ENCODE data around the gene PNPT1.
A peak's percentile ranks its signal among the peaks of the same experiment; 100 is the strongest.

PNPT1 gene

DNA sequence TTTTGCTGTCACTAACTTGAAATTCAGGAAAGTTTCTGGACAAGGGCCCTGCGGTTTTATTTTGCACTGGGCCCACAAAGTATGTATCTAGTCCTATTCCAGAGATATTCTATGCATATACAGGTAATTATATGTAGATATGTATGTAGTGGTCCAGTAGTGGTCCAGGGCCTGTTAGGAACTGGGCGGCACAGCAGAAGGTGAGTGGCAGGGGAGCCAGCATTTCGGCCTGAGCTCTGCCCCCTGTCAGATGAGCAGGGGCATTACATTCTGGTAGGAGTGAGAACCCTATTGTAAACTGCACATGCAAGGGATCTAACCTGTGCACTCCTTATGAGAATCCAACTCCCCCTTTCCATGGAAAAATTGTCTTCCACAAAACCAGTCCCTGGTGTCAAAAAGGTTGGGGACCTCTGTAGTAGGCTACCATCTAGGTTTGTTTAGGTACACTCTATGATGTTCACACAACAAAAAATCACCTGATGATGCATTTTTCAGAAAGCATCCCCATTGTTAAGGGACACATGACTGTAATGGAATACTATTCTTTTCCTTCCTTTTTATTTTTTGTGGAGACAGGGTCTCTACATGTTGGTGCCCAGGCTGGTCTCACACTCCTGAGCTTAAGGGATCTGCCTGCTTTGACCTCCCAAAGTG, 73.4 kb downstream of the PNPT1 start:
- no peak for DNase-seq (ENCODE audit: low read depth, low spot score)
- in situ Hi-C loops (cut with HindIII; ENCODE audit: low sequenced_read_pairs), result no loop called here
- TF ChIP-seq, protein P1, sequence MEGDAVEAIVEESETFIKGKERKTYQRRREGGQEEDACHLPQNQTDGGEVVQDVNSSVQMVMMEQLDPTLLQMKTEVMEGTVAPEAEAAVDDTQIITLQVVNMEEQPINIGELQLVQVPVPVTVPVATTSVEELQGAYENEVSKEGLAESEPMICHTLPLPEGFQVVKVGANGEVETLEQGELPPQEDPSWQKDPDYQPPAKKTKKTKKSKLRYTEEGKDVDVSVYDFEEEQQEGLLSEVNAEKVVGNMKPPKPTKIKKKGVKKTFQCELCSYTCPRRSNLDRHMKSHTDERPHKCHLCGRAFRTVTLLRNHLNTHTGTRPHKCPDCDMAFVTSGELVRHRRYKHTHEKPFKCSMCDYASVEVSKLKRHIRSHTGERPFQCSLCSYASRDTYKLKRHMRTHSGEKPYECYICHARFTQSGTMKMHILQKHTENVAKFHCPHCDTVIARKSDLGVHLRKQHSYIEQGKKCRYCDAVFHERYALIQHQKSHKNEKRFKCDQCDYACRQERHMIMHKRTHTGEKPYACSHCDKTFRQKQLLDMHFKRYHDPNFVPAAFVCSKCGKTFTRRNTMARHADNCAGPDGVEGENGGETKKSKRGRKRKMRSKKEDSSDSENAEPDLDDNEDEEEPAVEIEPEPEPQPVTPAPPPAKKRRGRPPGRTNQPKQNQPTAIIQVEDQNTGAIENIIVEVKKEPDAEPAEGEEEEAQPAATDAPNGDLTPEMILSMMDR (IDR thresholded peaks at IDR 0.05; ENCODE audit: low read depth, low read length), result peak; percentile 38
- H3K4me3 ChIP-seq (ENCODE audit: low read depth, low read length), result no peak overlapping the region

DNA sequence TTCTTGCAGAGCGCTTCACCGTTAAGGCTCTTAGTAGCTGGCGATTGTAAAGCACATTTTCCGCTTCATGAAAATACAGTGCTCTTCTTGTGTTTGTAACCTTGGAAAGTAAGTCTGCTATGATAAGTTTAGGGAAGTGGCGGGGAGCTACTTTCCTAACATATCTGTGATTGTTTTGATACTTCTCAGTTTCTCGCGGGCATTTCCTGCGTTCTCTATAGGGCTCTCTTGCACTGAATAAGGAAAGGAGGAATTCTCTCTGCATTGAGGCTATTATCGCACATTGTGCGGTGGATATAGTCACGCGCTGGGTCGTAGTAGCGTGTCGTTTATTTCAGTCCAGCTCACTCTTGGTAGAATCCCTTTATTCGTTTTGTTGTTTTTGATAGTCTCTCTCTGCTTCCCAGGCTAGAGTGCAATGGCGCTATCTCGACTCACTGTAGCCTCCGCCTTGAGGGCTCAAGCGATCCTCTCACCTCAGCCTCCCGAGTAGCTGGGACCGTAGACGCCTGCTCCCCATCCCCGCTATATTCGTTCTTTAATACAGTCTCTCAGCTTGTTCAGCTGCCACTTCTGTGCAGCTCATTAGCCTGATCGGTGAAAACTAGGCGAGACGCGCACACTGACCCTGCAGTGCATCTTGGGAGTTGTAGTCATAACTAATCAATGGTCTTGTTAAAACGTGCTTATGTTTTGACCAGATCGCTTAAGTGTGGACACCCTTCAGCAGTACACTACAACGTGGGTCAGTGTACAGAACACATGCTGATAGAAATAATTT, 75.2 kb downstream of the PNPT1 start:
- in situ Hi-C loops (cut with HindIII; ENCODE audit: low sequenced_read_pairs), result no loop called here
- TF ChIP-seq, protein P1 (IDR thresholded peaks at IDR 0.05; ENCODE audit: low read depth, low read length), result no peak

DNA sequence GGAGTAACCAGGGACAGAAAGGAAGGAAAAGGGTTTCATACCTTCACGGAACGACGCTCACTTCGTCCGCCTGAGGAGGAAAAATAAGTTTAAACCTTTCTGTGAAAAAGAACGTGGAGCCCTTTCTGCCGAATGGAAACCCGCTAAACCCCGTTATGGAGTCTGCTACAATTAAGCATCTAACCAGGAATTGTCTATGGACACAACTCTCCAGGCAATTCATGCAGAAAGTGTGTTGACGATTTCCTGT, 75.7 kb downstream of the PNPT1 start:
- in situ Hi-C loops (cut with HindIII; ENCODE audit: low sequenced_read_pairs), result no loop called here
- no peak for DNase-seq (ENCODE audit: low read depth, low spot score)

More for the DNA sequence above, 75.2 kb downstream of the PNPT1 start:
- peak overlapping the region; percentile 98 for H3K4me3 ChIP-seq (ENCODE audit: low read depth, low read length)
- peak; percentile 51 for DNase-seq (ENCODE audit: low read depth, low spot score)

DNA sequence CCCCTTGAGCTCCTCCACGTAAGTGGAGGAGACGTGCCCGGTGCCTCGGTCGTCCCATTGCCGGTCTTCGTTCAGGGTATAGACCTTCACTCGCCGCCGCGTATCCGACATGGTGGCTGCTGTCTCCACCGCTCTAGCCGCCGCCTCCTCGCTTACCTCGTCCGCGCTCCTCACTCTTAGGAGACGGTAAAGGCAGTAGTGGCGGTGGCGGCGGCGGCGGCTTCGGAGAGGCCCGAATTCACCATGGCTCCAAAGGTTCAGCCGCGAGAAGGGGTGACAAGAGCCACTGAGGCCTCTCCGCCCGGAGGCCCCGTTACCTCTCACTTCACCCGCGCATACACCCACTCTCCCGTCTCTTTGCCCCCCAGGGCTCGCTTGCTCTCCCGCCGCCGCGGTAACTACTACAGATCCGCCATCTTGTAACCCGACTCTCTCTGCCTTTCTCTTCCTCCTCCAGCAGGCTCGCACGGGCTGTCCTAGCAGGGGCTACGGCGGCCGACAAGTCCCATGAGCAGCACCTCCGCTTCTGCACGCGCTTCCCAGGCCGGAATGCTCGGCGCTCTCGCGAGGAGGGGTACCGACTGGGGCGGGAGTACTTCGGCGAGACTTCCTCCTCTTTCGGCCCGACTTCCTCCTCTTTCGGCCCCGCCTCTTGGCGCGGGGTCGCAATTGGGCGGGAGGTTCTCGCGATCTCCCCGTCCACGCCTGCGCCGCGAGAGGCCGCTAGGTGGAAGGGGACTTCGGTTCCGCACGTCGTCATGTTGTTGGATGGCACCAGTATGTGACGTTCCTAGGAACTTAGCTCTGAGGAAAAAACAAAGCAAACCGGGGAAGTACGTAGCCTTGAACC, 76.2 kb downstream of the PNPT1 start, which contains the start of gene PPP4R3B:
Gene PPP4R3B, minus strand, starts transcription at position 448 of the 850 bp plus-strand sequence. Its CDS starts 337 bp downstream, at position 111.
- DNase-seq (ENCODE audit: low read depth, low spot score), result peak; percentile 100
- in situ Hi-C loops (cut with HindIII; ENCODE audit: low sequenced_read_pairs), result no loop called here
- H3K4me3 ChIP-seq (ENCODE audit: low read depth, low read length), result peak within 1 kb of the TSS; percentile 98
- TF ChIP-seq, protein P1 (IDR thresholded peaks at IDR 0.05; ENCODE audit: low read depth, low read length), result peak; percentile 36

More for the DNA sequence above, 75.7 kb downstream of the PNPT1 start:
- TF ChIP-seq, protein P1 (IDR thresholded peaks at IDR 0.05; ENCODE audit: low read depth, low read length), result no peak
- peak overlapping the region; percentile 98 for H3K4me3 ChIP-seq (ENCODE audit: low read depth, low read length)

DNA sequence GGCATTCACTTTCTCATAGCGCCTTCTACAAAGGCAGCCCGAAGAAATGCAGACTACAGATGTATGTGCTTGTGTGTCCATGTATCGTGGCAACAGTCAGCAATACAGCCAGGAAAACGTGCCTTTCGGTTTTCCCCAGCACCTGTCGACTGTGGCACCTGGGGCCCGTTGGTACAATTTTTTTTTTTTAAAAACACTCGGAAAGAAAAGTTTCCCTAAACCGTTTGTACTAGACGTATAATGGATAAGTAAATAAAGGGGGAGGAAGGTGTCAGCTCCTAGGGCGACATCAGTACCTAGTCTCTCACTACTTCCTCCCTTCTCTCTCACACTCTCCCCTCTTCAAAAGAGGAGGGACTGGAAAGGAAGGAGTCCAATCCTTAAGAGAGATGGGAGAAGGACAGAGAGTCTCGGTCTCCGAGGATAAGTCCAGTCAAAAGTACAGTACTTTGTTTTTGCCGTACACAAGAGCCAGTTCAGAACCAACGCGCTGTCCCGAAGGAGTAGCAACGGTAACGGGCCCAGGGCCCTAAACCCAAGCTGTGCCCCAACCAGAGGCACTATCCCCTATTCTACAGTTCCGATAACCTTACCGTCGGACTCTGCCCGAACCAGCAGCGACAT, 77.0 kb downstream of the PNPT1 start:
- DNase-seq (ENCODE audit: low read depth, low spot score), result peak; percentile 71
- in situ Hi-C loops (cut with HindIII; ENCODE audit: low sequenced_read_pairs), result no loop called here
- TF ChIP-seq, protein P1 (IDR thresholded peaks at IDR 0.05; ENCODE audit: low read depth, low read length), result no peak
- peak overlapping the region; percentile 98 for H3K4me3 ChIP-seq (ENCODE audit: low read depth, low read length)

DNA sequence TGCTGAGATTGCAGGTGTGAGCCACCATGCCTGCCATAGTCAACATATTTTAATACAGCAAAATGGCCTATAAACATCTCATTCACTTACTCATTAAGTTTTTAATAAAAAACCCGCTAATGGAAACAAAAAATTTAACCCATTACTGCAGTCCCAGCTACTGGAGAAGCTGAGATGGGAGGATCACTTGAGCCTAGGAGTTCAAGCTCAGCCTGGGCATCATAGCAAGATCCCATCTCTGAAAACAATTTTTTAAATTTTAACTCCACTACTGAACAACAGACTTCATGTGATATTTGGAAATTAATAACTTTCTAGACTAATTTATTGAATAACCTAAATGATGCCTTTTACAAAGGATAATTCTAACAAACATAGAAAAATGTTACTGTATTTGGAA, 81.6 kb downstream of the PNPT1 start:
- in situ Hi-C loops (cut with HindIII; ENCODE audit: low sequenced_read_pairs), result no loop called here
- no peak overlapping the region for H3K4me3 ChIP-seq (ENCODE audit: low read depth, low read length)
- DNase-seq (ENCODE audit: low read depth, low spot score), result no peak
- TF ChIP-seq, protein P1 (IDR thresholded peaks at IDR 0.05; ENCODE audit: low read depth, low read length), result no peak
